ENCODE measurements around the gene DGKZ. TPM values are rescaled to one million over a fixed set of nuclear protein-coding genes. Genes with fewer than 3 reads are reported as not detected.

DGKZ gene
- total and polyA plus RNA-seq, 2 of the 13 experiments (the other 11 are each of a cell fraction or from before 2014, with no cell fraction given) = 15.8 to 20.7 TPM

DNA sequence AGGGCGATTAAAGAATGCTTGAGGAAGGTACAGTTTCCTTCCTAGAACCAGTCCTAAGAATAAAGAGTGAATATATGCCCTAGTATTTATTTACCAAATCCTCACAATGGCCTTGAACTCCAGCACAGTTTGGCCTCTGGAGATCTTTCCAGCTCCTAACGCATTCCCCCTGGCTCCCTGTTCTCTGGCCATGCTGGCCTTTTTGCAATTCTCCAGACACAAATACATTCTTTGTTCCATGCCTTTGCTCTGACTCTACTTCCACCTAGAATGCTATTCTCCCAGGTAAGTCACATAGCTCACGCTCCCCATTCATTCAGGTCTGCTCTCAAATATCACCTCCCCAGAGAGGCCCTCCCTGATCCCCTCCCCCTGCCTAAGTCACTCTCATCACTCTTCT, 3.7 kb upstream of the DGKZ start (continued):
- TF ChIP-seq SOX6 (IDR thresholded peaks at IDR 0.05) (no peak), SOX6 (CRISPR knock-in tag; IDR thresholded peaks at IDR 0.05) (peak; percentile 20; the same call in 1 of the 2 replicates), THAP11 (CRISPR knock-in tag; IDR thresholded peaks at IDR 0.05) (no peak)

DNA sequence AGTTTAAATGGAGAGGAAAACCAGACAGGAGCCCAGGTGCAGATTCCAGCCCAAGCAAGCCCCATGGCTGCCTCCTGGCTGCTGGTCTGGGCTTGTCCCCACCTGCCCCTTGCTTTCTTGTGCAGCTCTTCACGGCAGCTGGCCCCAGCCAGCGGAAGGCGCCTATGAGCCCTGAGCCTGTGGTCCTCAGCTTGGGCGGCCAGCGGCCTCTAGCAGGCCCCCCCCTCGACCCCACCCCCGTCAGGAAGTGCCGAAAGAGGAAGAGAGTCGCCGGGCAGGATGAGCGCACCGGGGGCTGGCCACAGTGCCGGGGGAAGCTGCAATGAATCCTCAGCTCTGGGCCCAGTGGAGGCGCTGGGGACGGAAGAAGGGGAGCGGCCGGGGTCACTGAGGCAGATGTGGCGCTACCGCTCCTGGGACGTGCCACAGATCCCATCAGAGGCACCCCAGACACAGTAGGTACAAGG, 2.1 kb upstream of the DGKZ start:
- Histone ChIP-seq H3K4me1 (ENCODE audit: insufficient read depth, low read length) (peaks cover 67% of the 10 kb centered on the region), H3K79me2 (ENCODE audit: insufficient read depth, low read length) (peaks cover 10% of the 10 kb centered on the region), H3K9me3 (ENCODE audit: low read length) (no peaks in the 10 kb centered on the region), H3K36me3 (replicated peaks in 1 of 2; ENCODE audit: control insufficient read depth in 1 of 2, insufficient read depth in 2 of 2, low read length in 2 of 2) (no peaks in the 10 kb centered on the region), H3K4me2 (ENCODE audit: low read depth, low read length) (peak overlapping the region; percentile 44), H3K4me3 (replicated peaks in 1 of 3; ENCODE audit: insufficient read depth in 1 of 3, low read depth in 2 of 3, low read length in 3 of 3) (no peak overlapping the region; a peak in 1 of 6 replicates), H3K27ac (ENCODE audit: extremely low read length, insufficient read depth, low read length) (no peak overlapping the region), H2AFZ (ENCODE audit: low read length) (no peak overlapping the region), H4K20me1 (ENCODE audit: insufficient read depth, low read length) (no peaks in the 10 kb centered on the region), H3K9ac (ENCODE audit: insufficient read depth, low read depth, low read length) (no peak overlapping the region), H3K27me3 (ENCODE audit: control insufficient read depth in 1 of 2, insufficient read depth in 2 of 2, low read length in 2 of 2) (peaks cover 0 to 22% of the 10 kb centered on the region in 2 experiments; a peak in 4 of 5 replicates)
- in situ Hi-C loops (cut with HindIII; ENCODE audit: extremely low pct_ligation_motif_present, low pct_unique_long_range_greater_than_20kb) = no loop called here
- 52% methylated on average over 20 of the region's 20 CpGs for WGBS (ENCODE audit: low lambda C conversion rate)
- intact Hi-C loops (cut with micrococcal nuclease; ENCODE audit: unreplicated experiment) = no loop called here
- FAIRE-seq (no peak), DNase-seq (ENCODE audit: low spot score) (no peak), ATAC-seq (peak; percentile 7; the same call in 1 of the 3 replicates)
- ChIA-PET CTCF (ENCODE audit: low intra/inter-chr PET ratio, low total read pairs) (no interaction called here), POLR2A (no interaction called here)
- no TSS peak for BruUV-seq (replicated peaks)
- TF ChIP-seq FOXK2 (IDR thresholded peaks at IDR 0.05) (no peak), ZNF44 (CRISPR knock-in tag; IDR thresholded peaks at IDR 0.05) (no peak), PCBP2 (optimal IDR thresholded peaks at IDR 0.05; ENCODE audit: low read depth, low read length, poor library complexity, severe bottlenecking) (no peak), ESRRA (CRISPR knock-in tag; IDR thresholded peaks at IDR 0.05; ENCODE audit: low read depth) (no peak), ZBTB38 (CRISPR knock-in tag; IDR thresholded peaks at IDR 0.05) (peak; percentile 57; the same call in 1 of the 2 replicates), AKAP8 (CRISPR knock-in tag; IDR thresholded peaks at IDR 0.05) (no peak)
- TF ChIP-seq, protein P1, sequence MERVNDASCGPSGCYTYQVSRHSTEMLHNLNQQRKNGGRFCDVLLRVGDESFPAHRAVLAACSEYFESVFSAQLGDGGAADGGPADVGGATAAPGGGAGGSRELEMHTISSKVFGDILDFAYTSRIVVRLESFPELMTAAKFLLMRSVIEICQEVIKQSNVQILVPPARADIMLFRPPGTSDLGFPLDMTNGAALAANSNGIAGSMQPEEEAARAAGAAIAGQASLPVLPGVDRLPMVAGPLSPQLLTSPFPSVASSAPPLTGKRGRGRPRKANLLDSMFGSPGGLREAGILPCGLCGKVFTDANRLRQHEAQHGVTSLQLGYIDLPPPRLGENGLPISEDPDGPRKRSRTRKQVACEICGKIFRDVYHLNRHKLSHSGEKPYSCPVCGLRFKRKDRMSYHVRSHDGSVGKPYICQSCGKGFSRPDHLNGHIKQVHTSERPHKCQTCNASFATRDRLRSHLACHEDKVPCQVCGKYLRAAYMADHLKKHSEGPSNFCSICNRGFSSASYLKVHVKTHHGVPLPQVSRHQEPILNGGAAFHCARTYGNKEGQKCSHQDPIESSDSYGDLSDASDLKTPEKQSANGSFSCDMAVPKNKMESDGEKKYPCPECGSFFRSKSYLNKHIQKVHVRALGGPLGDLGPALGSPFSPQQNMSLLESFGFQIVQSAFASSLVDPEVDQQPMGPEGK (CRISPR knock-in tag; IDR thresholded peaks at IDR 0.05) = peak; percentile 64
- TF ChIP-seq, protein P2, sequence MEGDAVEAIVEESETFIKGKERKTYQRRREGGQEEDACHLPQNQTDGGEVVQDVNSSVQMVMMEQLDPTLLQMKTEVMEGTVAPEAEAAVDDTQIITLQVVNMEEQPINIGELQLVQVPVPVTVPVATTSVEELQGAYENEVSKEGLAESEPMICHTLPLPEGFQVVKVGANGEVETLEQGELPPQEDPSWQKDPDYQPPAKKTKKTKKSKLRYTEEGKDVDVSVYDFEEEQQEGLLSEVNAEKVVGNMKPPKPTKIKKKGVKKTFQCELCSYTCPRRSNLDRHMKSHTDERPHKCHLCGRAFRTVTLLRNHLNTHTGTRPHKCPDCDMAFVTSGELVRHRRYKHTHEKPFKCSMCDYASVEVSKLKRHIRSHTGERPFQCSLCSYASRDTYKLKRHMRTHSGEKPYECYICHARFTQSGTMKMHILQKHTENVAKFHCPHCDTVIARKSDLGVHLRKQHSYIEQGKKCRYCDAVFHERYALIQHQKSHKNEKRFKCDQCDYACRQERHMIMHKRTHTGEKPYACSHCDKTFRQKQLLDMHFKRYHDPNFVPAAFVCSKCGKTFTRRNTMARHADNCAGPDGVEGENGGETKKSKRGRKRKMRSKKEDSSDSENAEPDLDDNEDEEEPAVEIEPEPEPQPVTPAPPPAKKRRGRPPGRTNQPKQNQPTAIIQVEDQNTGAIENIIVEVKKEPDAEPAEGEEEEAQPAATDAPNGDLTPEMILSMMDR (CRISPR knock-in tag; IDR thresholded peaks at IDR 0.05) = peak; percentile 23; the same call in 1 of the 2 replicates
- TF ChIP-seq, protein P3, sequence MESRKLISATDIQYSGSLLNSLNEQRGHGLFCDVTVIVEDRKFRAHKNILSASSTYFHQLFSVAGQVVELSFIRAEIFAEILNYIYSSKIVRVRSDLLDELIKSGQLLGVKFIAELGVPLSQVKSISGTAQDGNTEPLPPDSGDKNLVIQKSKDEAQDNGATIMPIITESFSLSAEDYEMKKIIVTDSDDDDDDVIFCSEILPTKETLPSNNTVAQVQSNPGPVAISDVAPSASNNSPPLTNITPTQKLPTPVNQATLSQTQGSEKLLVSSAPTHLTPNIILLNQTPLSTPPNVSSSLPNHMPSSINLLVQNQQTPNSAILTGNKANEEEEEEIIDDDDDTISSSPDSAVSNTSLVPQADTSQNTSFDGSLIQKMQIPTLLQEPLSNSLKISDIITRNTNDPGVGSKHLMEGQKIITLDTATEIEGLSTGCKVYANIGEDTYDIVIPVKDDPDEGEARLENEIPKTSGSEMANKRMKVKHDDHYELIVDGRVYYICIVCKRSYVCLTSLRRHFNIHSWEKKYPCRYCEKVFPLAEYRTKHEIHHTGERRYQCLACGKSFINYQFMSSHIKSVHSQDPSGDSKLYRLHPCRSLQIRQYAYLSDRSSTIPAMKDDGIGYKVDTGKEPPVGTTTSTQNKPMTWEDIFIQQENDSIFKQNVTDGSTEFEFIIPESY (CRISPR knock-in tag; IDR thresholded peaks at IDR 0.05) = peak; percentile 65; the same call in 1 of the 2 replicates

Data from HepG2 (cell line).